ENCODE measurements around the gene OAS1. TPM values are rescaled to one million over a fixed set of nuclear protein-coding genes. Genes with fewer than 3 reads are reported as not detected.

Gene OAS1
- total RNA-seq, 4 donors from 2014 or later = 33.9 to 73.1 (median 63.5) TPM

GRCh38 chr12:112901271-112901670 is 5.5 kb upstream of the OAS1 start:
- Histone ChIP-seq H3K4me3 (no peak overlapping the region), H3K4me1 (peaks cover 0 to 30% (median 1%) of the 10 kb centered on the region in 4 donors), H3K9me3 (no peaks in the 10 kb centered on the region), H3K36me3 (no peaks in the 10 kb centered on the region), H3K27ac (peak overlapping the region in 1 of 4 donors; percentile 32), H3K27me3 (no peaks in the 10 kb centered on the region)
- DNase-seq = peak in 2 of 3 donors; percentile 67 to 78
- TF ChIP-seq, protein P1, sequence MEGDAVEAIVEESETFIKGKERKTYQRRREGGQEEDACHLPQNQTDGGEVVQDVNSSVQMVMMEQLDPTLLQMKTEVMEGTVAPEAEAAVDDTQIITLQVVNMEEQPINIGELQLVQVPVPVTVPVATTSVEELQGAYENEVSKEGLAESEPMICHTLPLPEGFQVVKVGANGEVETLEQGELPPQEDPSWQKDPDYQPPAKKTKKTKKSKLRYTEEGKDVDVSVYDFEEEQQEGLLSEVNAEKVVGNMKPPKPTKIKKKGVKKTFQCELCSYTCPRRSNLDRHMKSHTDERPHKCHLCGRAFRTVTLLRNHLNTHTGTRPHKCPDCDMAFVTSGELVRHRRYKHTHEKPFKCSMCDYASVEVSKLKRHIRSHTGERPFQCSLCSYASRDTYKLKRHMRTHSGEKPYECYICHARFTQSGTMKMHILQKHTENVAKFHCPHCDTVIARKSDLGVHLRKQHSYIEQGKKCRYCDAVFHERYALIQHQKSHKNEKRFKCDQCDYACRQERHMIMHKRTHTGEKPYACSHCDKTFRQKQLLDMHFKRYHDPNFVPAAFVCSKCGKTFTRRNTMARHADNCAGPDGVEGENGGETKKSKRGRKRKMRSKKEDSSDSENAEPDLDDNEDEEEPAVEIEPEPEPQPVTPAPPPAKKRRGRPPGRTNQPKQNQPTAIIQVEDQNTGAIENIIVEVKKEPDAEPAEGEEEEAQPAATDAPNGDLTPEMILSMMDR (IDR thresholded peaks at IDR 0.05) = no peak
- TF ChIP-seq POLR2A (IDR thresholded peaks at IDR 0.05) = no peak

DNA sequence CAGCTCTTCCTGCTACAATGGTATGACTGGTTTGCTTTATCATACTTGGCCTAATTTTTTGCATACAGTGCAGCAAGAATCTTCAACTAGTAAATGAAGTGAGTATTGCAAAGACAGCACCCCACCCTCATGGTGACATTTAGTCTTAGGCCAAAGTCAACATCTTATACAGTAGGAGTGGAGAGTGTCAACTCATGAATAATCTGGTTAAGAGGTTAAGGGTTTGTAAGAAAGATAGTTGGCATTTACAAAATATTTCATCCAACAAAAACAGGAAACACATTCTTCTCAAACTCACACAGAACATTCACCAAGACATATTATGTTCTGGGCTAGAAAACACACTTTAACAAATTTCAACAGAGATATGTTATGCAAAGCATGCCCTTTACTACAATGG is 2.2 kb upstream of the OAS1 start:
- peak overlapping the region in 3 of 4 donors; percentile 33 to 84 (median 60) for H3K27ac ChIP-seq
- TF ChIP-seq, protein P1 (IDR thresholded peaks at IDR 0.05) = no peak
- TF ChIP-seq POLR2A (IDR thresholded peaks at IDR 0.05) = no peak
- no peak for DNase-seq
- peaks cover 0 to 57% (median 5%) of the 10 kb centered on the region in 4 donors for H3K4me1 ChIP-seq
- H3K4me3 ChIP-seq = no peak overlapping the region
- no peaks in the 10 kb centered on the region for H3K9me3 ChIP-seq
- peaks cover 0 to 1% (median 0%) of the 10 kb centered on the region in 3 donors for H3K36me3 ChIP-seq
- H3K27me3 ChIP-seq = no peaks in the 10 kb centered on the region

DNA sequence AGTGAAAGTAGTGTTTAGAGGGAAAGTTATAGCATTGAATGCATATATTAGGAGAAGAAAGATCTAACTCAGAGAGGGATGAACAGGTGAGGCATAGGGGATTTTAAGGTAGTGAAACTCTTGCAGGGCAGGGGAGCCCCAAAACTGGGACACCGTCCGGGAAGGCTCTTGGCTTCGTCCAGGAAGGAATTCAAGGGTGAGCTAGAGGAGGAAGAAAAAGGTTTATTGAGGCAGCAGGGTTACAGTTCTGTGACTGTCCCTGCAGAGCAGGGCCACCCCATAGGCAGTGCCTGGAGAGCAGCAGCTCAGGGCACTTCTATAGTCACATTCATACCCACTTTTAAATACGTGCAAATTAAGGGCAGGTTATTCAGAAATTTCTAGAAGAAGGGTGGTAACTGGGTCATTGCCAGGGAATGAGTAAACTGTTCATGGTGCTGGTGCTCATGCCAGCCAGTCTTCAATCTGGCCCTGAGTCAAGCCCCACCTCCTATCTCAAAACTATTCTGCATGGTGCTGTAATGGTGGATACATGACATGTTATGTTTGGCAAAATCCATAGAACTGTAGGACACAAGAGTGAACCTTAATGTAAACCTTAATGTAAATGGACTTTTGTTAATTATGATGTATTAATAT is 1.2 kb upstream of the OAS1 start:
- TF ChIP-seq, protein P1 (IDR thresholded peaks at IDR 0.05) = no peak
- TF ChIP-seq POLR2A (IDR thresholded peaks at IDR 0.05) = no peak
- Histone ChIP-seq H3K4me1 (peaks cover 0 to 61% (median 5%) of the 10 kb centered on the region in 4 donors), H3K36me3 (peaks cover 0 to 5% (median 0%) of the 10 kb centered on the region in 3 donors), H3K27ac (peak overlapping the region; percentile 30 to 91 (median 83)), H3K4me3 (no peak overlapping the region), H3K27me3 (no peaks in the 10 kb centered on the region), H3K9me3 (no peaks in the 10 kb centered on the region)
- no peak for DNase-seq

GRCh38 chr12:112907415-112908157 is 824 bp downstream of the OAS1 start:
- no peak for TF ChIP-seq POLR2A (IDR thresholded peaks at IDR 0.05)
- TF ChIP-seq, protein P1 (IDR thresholded peaks at IDR 0.05) = no peak
- Histone ChIP-seq H3K27me3 (no peaks in the 10 kb centered on the region), H3K9me3 (no peaks in the 10 kb centered on the region), H3K36me3 (peaks cover 0 to 12% (median 0%) of the 10 kb centered on the region in 3 donors), H3K4me1 (peaks cover 0 to 52% (median 5%) of the 10 kb centered on the region in 4 donors), H3K4me3 (peak overlapping the region; percentile 39 to 69 (median 48)), H3K27ac (peak overlapping the region; percentile 77 to 91 (median 83))
- DNase-seq = peak in 2 of 3 donors; percentile 50 to 58

DNA sequence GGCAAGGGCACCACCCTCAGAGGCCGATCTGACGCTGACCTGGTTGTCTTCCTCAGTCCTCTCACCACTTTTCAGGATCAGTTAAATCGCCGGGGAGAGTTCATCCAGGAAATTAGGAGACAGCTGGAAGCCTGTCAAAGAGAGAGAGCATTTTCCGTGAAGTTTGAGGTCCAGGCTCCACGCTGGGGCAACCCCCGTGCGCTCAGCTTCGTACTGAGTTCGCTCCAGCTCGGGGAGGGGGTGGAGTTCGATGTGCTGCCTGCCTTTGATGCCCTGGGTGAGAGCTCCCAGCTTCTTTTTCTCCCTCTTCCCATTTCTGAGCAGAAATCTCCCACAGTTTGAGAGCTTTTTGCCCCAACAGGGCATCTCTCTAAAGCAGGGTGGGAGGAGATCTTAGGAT is 1.8 kb downstream of the OAS1 start:
- Histone ChIP-seq H3K4me1 (peaks cover 0 to 44% (median 5%) of the 10 kb centered on the region in 4 donors), H3K9me3 (no peaks in the 10 kb centered on the region), H3K36me3 (peaks cover 0 to 18% (median 0%) of the 10 kb centered on the region in 3 donors), H3K27ac (peak overlapping the region in 3 of 4 donors; percentile 22 to 84 (median 82)), H3K4me3 (peak overlapping the region in 3 of 4 donors; percentile 40 to 69 (median 56)), H3K27me3 (no peaks in the 10 kb centered on the region)
- DNase-seq = no peak
- TF ChIP-seq POLR2A (IDR thresholded peaks at IDR 0.05) = no peak
- TF ChIP-seq, protein P1 (IDR thresholded peaks at IDR 0.05) = no peak
